ENCODE results near the gene SLC5A9.
"Not testable (repeated sequence)": the region's sequence is repeated elsewhere in the genome, so short reads cannot be mapped to it uniquely, and the experiment has no call there.

SLC5A9 gene

GRCh38 chr1:48222501-48223242 is at the start of gene SLC5A9:
SLC5A9 (plus strand) TSS chr1:48222716; CDS start chr1:48222737, 21 bp downstream.
- DNase-seq (ENCODE audit: low read depth in 3 of 3), result no peak

- DNase-seq (ENCODE audit: low read depth in 3 of 3), result no peak
Measured at GRCh38 chr1:48175116-48175515, 47.4 kb upstream of the SLC5A9 start.

DNA sequence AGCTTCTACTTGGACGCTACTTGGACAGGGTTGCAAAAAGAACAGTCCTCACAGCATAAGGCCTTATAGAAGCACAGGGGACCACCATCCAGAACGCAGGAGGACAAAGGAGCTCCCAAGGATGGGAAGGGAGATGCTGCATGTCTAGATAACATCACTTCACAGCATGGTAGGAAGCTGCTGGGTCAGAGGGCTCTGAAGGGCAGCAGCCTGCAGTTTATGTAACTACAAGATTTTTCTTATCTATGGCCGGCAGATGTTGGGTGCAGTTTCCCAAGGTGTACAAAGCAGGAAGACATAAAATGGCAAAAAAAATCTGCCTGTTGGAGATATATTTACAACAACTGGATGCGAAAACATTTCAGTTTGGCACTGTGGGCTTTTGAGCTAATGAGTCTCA is 45.3 kb upstream of the SLC5A9 start:
- DNase-seq (ENCODE audit: low read depth in 3 of 3), result no peak

DNA sequence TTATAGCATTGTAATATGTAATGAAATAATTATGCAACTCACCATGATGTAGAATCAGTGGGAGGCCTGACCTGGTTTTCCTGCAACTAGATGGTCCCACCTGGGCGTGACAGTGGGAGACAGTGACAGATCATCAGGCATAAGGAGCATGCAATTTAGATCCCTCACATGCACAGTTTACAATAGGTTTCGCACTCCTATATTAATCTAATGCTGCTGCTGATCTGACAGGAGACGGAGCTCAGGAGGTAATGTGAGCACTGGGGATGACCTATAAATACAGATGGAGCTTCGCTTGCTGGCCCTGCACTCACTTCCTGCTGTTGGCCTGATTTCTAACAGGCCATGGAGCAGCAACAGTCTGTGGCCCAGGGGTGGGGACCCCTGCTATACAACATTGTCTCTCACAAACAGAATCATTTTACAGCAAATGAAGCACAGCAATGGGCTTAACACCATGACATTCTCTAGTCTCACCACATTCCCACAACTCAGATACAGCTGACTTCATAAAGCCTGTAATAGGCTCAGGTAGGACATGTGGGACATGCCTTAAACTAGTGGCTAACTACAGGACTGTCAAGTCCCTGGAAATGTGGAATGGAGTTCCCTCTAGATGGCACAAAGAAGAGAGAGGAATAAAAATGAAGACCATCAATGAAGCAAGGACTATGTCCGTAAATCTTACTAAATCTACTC is 40.7 kb upstream of the SLC5A9 start:
- no peak for DNase-seq (ENCODE audit: low read depth in 3 of 3)

DNA sequence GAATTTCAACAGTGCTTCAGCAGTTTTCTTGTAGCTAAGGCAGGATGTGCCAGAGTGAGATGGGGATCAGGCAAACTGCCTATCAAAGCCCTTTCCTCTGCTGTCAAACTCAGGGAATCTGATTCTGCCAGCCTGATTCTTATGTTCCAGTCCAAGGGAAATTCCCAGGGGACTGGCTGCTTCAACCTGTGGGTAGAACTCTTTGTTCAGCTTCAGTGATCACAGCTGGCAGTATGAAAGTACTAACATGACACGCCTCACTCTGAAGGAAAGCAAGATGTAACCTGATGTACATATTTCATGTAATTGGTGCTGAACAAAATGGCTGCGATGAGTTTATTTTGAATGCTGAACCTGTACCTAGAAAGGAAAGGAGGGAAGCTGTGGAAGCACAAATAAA is 40.1 kb upstream of the SLC5A9 start:
- DNase-seq (ENCODE audit: low read depth in 3 of 3), result no peak

GRCh38 chr1:48186306-48186839 is 36.1 kb upstream of the SLC5A9 start:
- DNase-seq (ENCODE audit: low read depth in 3 of 3), result no peak

DNA sequence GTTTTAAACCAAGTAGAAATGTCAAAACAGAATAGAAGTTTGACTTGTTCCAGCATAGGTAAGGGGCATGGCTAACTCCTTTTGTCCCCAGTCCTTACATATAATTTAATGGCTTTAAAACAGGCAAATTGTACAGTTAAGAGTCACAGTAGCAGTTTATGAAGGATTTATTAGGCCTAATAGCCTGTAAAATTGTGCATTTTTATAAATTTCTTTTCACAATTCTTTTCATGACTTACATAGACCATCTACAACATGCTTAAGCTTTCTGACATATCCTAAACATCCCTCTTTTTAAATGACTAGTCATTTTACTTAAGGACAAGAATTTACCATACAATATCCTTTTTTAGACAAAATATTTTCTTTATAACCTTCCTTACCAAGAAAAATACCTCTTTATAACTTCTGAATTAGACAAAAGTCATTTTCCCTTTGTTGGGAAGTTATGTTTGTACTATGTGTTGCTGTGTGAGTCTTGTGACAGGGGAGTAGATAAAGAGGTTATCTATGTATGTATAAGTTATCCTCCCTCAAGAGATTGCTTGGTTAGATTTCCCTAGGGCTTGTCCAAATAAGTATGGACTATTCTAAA is 34.5 kb upstream of the SLC5A9 start:
- no peak for DNase-seq (ENCODE audit: low read depth in 3 of 3)

- no peak for DNase-seq (ENCODE audit: low read depth in 3 of 3)
Measured at GRCh38 chr1:48190881-48191280, 31.6 kb upstream of the SLC5A9 start.

GRCh38 chr1:48194801-48195200 is 27.7 kb upstream of the SLC5A9 start:
- DNase-seq (ENCODE audit: low read depth in 3 of 3), result no peak

DNA sequence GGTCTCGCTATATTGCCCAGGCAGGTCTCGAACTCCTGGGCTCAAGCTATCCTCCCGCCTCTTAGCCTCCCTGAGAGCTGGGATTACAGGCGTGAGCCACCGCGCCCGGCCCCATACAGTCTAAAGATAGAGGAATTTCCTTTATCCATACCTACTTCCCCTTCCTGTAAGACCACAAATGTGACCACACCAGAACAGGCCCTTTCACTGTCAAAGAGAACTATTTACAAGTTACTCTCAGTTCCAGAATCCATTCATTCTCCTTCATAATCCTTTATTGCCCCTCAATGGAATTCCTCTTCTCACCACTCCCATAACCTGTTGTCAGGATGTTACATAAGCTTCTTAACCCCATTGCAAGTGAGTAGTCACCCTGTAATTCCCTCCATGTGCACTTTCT is 26.3 kb upstream of the SLC5A9 start:
- DNase-seq (ENCODE audit: low read depth in 3 of 3), result no peak

DNA sequence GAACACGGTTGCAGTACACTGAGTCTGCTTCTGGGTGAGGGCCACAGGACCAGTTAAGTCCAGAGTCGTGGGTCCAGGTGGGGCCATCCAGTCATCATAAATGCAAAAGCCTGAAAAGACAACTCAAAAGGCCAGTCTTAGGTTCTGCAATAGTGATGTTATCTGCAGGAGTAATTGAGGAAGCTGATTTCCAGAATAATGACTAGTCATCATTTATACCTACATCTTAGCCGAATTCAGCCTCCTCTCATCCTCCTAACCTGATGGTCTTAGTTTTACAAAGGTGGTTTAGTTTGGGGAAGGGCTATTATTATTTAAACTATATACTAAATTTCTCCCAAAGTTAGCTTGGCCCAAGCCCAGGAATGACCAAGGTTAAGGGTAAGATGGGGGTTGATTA is 23.5 kb upstream of the SLC5A9 start:
- DNase-seq (ENCODE audit: low read depth in 3 of 3), result no peak

- no peak for DNase-seq (ENCODE audit: low read depth in 3 of 3)
Measured at GRCh38 chr1:48200166-48200900, 22.2 kb upstream of the SLC5A9 start.

GRCh38 chr1:48202030-48202752 is 20.3 kb upstream of the SLC5A9 start:
- DNase-seq (ENCODE audit: low read depth in 3 of 3), result peak; percentile 9 to 21 (median 16)

DNA sequence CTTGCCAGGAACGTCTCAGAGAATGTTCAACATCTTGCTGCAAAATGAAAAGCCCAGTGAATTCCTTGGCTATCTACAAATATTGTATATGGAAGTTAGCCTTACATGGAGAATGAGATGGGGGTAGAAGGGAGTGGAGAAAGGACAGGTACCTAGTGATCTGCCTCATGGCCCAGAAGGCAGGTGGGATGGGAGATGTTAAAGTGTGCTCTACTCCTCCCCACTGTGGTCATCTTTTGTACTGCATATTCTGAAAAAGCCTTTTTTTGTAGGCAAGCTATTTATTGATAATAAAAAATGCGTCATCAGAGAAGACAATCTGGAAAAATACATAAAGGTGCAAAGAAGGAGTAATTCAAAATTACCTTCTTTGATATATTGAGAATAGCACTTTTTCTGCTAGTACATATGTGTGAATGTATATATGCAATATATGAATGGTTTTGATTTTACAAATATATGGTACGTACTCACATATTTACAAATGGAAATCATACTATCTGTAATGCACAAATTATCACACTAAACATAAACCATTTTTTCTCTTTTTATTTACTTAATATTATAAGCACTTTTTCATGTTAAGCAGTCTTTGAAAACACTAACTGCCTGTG is 19.1 kb upstream of the SLC5A9 start:
- DNase-seq (ENCODE audit: low read depth in 3 of 3), result no peak

- no peak for DNase-seq (ENCODE audit: low read depth in 3 of 3)
Measured at GRCh38 chr1:48205522-48205921, 17.0 kb upstream of the SLC5A9 start.

GRCh38 chr1:48206371-48206770 is 16.1 kb upstream of the SLC5A9 start:
- no peak for DNase-seq (ENCODE audit: low read depth in 3 of 3)

GRCh38 chr1:48207131-48207530 is 15.4 kb upstream of the SLC5A9 start:
- no peak for DNase-seq (ENCODE audit: low read depth in 3 of 3)

GRCh38 chr1:48207536-48208075 is 14.9 kb upstream of the SLC5A9 start:
- DNase-seq (ENCODE audit: low read depth in 3 of 3), result no peak

DNA sequence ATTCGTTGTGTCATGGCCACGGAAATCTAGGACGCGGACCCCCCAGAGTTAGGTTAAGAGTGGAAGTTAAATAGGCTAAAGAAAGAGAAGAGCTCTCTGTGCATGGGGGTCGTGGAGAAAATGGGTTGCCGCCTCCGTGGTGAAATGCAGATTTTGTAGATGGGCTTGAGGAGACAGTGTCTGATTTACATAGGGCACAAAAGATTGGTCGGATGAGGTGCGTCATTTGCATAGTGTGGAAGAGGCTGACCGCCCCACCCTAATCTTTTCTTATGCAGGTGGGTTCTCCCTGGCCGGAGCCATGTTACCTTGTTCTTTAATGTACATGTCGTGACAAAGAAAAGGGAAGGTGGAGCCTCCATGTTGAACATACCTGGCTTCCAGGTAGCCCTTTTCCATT is 14.3 kb upstream of the SLC5A9 start:
- DNase-seq (ENCODE audit: low read depth in 3 of 3), result no peak

DNA sequence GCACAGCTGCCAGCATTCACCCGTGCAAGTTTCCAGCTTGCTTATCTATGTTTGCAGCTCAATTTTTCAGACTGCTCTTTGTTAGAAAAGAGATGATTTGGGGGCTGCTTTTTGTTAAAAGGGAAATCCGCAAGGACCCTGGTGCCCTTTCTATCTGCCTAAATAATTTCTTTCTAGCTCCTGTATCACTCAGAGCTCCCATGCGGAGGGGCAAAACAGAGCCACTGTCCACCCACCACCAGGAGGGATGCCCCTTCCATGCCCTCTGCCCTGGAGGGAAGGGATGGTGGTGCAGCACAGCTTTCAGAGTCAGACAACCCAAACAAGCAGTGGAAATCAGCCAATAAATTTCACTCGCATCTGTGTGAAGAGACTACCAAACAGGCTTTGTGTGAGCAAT is 13.9 kb upstream of the SLC5A9 start:
- DNase-seq (ENCODE audit: low read depth in 3 of 3), result no peak

- not testable (repeated sequence) for DNase-seq (ENCODE audit: low read depth in 3 of 3)
Measured at GRCh38 chr1:48213462-48213861, 9.1 kb upstream of the SLC5A9 start.
